SK-N-SH treated with all-trans-retinoic acid at 6 μM for 48 hours (cell line): ENCODE measurements around the gene PDRG1.

Experiments used
- ATAC-seq: fragments of 200-7000 bp; cut with Tn5 transposase; 3 replicates; pipeline ENCODE4 v1.9.1; 2020; ENCODE audit warnings: mild to moderate bottlenecking, moderate library complexity
- ARNTL ChIP-seq: fragments of 450-650 bp; formaldehyde crosslinking; IDR thresholded peaks from 2 replicates; pipeline ENCODE4 v1.5.0; 2020; ENCODE audit warnings: low read depth, mild to moderate bottlenecking, moderate library complexity, borderline replicate concordance
- BACH2 ChIP-seq: fragments of 250-450 bp; sonication (Bioruptor Pico); IDR thresholded peaks from 2 replicates; pipeline ENCODE4 v1.9.0; 2021; ENCODE audit warnings: mild to moderate bottlenecking, borderline replicate concordance
- CREB5 ChIP-seq: fragments of 250-450 bp; sonication (Bioruptor Pico); IDR thresholded peaks from 2 replicates; pipeline ENCODE4 v1.5.1; 2020; ENCODE audit warnings: low read depth, mild to moderate bottlenecking, moderate library complexity
- CSDC2 ChIP-seq: fragments of 250-450 bp; sonication (Bioruptor Pico); IDR thresholded peaks from 2 replicates; pipeline ENCODE4 v1.5.0; 2020; ENCODE audit warnings: mild to moderate bottlenecking, moderate library complexity
- CSRNP3 ChIP-seq: fragments of 250-450 bp; sonication (Bioruptor Pico); IDR thresholded peaks from 2 replicates; pipeline ENCODE4 v1.5.1; 2021; ENCODE audit warnings: mild to moderate bottlenecking, moderate library complexity
- ESRRG ChIP-seq: fragments of 250-450 bp; sonication (Bioruptor Pico); IDR thresholded peaks from 2 replicates; pipeline ENCODE4 v1.6.1; 2021; ENCODE audit warnings: mild to moderate bottlenecking
- OSR1 ChIP-seq: fragments of 250-450 bp; sonication (Bioruptor Pico); IDR thresholded peaks from 2 replicates; pipeline ENCODE4 v1.8.0; 2022; ENCODE audit warnings: moderate library complexity, mild to moderate bottlenecking, inconsistent platforms
- POU6F1 ChIP-seq: fragments of 250-450 bp; sonication (Bioruptor Pico); IDR thresholded peaks from 2 replicates; pipeline ENCODE4 v1.8.0; 2021; ENCODE audit warnings: low read depth, mild to moderate bottlenecking, moderate library complexity, borderline replicate concordance
- PPARA ChIP-seq: fragments of 250-450 bp; sonication (Bioruptor Pico); IDR thresholded peaks from 2 replicates; pipeline ENCODE4 v1.5.0; 2020; ENCODE audit warnings: mild to moderate bottlenecking, borderline replicate concordance
- RARB ChIP-seq: fragments of 250-450 bp; sonication (Bioruptor Pico); IDR thresholded peaks from 2 replicates; pipeline ENCODE4 v1.8.0; 2021; ENCODE audit warnings: mild to moderate bottlenecking, moderate library complexity
- SNAI2 ChIP-seq: fragments of 250-450 bp; sonication (Bioruptor Pico); IDR thresholded peaks from 2 replicates; pipeline ENCODE4 v1.5.0; 2020; ENCODE audit warnings: mild to moderate bottlenecking, moderate library complexity
- TCF4 ChIP-seq: fragments of 250-450 bp; sonication (Bioruptor Pico); IDR thresholded peaks from 2 replicates; pipeline ENCODE4 v1.8.0; 2021; ENCODE audit warnings: mild to moderate bottlenecking, moderate library complexity, borderline replicate concordance
- TOX ChIP-seq: fragments of 250-450 bp; sonication (Bioruptor Pico); IDR thresholded peaks from 2 replicates; pipeline ENCODE4 v1.8.0; 2021; ENCODE audit warnings: mild to moderate bottlenecking, moderate library complexity, borderline replicate concordance
- TSHZ2 ChIP-seq: fragments of 250-450 bp; sonication (Bioruptor Pico); IDR thresholded peaks from 2 replicates; pipeline ENCODE4 v1.5.0; 2020; ENCODE audit warnings: mild to moderate bottlenecking, moderate library complexity
- ZC3H10 ChIP-seq: fragments of 250-450 bp; sonication (Bioruptor Pico); IDR thresholded peaks from 2 replicates; pipeline ENCODE4 v1.5.1; 2021; ENCODE audit warnings: mild to moderate bottlenecking, moderate library complexity
- ZFP30 ChIP-seq: fragments of 450-650 bp; formaldehyde crosslinking; IDR thresholded peaks from 2 replicates; pipeline ENCODE4 v1.5.0; 2022; ENCODE audit warnings: mild to moderate bottlenecking, moderate library complexity
- ZNF565 ChIP-seq: fragments of 450-650 bp; formaldehyde crosslinking; conservative IDR thresholded peaks from 2 replicates; pipeline ENCODE4 v1.5.0; 2020; ENCODE audit warnings: low read depth, mild to moderate bottlenecking, moderate library complexity

Gene PDRG1

GRCh38 chr20:31963889-31964288, 12.0 kb upstream of the PDRG1 start:
- no peak for ATAC-seq
- TF ChIP-seq POU6F1: no peak
- TF ChIP-seq CSRNP3 (CRISPR knock-in tag): no peak
- TF ChIP-seq ZFP30: no peak
- no peak for TF ChIP-seq CREB5 (CRISPR knock-in tag)
- TF ChIP-seq RARB: no peak
- TF ChIP-seq OSR1 (CRISPR knock-in tag): no peak
- no peak for TF ChIP-seq PPARA (CRISPR knock-in tag)
- TF ChIP-seq ZC3H10: no peak
- TF ChIP-seq TSHZ2 (CRISPR knock-in tag): no peak
- TF ChIP-seq ARNTL: no peak
- TF ChIP-seq SNAI2: no peak

GRCh38 chr20:31962761-31963160, 10.9 kb upstream of the PDRG1 start:
- ATAC-seq: no peak
- TF ChIP-seq POU6F1: no peak
- no peak for TF ChIP-seq BACH2 (CRISPR knock-in tag)
- no peak for TF ChIP-seq CSDC2 (CRISPR knock-in tag)
- no peak for TF ChIP-seq ESRRG (CRISPR knock-in tag)
- TF ChIP-seq TOX (CRISPR knock-in tag): no peak
- no peak for TF ChIP-seq ZNF565 (CRISPR knock-in tag)
- no peak for TF ChIP-seq CREB5 (CRISPR knock-in tag)
- no peak for TF ChIP-seq ZFP30

GRCh38 chr20:31956556-31957526, 5.0 kb upstream of the PDRG1 start:
- no peak for TF ChIP-seq TCF4
- TF ChIP-seq CREB5 (CRISPR knock-in tag): no peak
- no peak for ATAC-seq
